Kasumi-1 (cell line): Measurements from ENCODE around the gene PHLPP1.

Experiments
- DNase-seq, 2 experiments: peaks; one replicate each; lab custom pipeline; 2025; lab: John Stamatoyannopoulos, UW

The PHLPP1 gene

DNA sequence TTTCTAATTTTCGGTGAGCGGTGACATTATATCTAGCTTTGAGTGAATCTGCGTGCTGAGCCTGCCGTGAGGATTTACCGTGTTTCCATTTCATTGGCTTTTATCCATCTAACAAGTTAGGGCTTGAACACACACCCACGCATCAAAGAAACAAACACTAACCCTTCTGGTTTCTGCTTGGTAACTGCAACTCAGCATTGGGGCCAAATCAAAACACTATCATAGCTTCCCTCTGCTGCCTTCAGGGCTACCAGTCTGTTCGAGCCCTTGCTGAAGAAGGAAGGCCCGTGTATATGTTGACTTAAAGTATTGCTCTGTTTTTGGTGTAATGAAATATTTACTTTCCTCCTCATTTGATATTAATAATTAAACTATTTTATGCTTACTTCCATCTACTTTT is 227.2 kb downstream of the PHLPP1 start:
- no peak for DNase-seq

GRCh38 chr18:62944454-62944853 is 229.1 kb downstream of the PHLPP1 start:
- DNase-seq, result peak; percentile 49 to 65

GRCh38 chr18:62948788-62949187 is 233.4 kb downstream of the PHLPP1 start:
- no peak for DNase-seq

GRCh38 chr18:62950246-62950645 is 234.9 kb downstream of the PHLPP1 start:
- DNase-seq, result peak; percentile 38 to 64

DNA sequence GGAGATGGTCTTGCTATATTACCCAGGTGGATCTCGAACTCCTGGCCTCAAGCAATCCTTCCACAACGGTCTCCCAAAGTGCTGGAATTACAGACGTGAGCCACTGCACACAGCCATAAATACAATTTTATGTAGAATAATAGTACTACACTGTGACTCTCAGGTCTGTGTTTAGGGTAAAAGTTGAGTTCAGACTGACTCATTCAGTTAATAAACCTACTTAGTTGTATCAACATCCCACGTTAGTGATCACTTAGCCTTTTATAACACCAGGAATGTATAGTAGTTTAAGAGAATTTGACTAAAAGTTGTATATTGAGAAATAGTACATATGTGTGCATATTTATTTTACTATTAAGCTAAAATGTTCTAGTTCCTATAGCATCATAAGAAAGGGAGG is 237.5 kb downstream of the PHLPP1 start:
- DNase-seq, result no peak

DNA sequence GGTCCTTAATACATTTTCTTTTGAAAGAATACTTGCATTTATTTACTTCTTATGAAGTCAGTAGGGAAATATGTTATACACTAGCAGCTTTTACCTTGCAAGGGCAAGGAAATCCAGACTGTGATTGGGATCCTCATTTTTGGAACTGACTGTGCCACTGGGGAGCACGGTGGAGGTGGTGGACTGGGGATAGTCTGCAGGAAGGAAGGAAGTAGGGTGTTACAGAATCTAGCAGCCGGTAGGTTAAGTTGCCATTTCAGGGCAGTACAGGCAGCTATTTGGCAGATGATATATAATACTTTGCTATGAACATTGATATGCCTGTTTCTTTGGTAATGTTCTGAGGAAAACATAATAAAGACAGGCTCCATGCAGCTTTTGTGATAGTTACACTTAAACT is 238.3 kb downstream of the PHLPP1 start:
- peak; percentile 76 to 78 for DNase-seq

DNA sequence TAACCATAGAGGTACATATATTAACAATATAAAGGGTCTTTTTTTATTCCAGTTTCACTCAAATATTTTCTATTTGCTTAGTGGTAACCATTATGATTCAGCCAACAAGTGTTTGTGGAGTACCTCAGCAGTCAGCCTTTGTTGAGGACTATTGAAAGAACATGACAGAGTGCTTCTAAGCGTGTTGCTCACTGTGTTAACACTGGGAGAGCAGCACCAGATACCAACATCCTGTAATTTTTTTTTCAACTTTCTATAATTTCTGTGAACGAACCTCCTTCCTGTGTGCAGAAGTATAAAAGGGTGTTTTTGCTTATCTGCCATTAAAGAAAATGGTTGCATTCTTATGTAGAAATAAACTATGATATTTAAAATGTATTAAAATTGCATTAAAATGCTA is 239.0 kb downstream of the PHLPP1 start:
- no peak for DNase-seq

GRCh38 chr18:62957885-62958472 is 242.6 kb downstream of the PHLPP1 start:
- peak; percentile 28 to 29 for DNase-seq

DNA sequence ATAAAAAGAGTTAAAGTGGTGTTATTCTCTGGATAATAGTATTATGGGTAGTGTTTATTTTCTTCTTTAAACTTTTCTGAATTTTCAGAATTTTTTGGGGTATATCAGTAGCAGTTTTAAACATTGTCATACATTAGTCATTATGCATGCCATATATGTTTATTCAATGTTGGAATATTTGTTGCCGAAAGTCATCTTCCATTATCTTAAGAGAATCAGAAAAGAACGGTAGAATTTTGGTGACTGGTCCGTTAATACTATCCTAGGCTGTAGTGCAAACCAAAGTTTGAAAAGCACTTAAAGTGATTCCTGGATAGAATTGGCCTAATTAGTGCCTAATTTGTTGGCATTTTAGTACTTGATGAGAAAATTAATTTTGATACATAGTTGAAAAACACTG is 244.1 kb downstream of the PHLPP1 start:
- no peak for DNase-seq

- DNase-seq, result no peak
Observed at GRCh38 chr18:62963507-62963906, 248.2 kb downstream of the PHLPP1 start.

GRCh38 chr18:62964432-62964831 is 249.1 kb downstream of the PHLPP1 start:
- no peak for DNase-seq

- DNase-seq, result no peak
Observed at GRCh38 chr18:62967089-62967488, 251.7 kb downstream of the PHLPP1 start.

DNA sequence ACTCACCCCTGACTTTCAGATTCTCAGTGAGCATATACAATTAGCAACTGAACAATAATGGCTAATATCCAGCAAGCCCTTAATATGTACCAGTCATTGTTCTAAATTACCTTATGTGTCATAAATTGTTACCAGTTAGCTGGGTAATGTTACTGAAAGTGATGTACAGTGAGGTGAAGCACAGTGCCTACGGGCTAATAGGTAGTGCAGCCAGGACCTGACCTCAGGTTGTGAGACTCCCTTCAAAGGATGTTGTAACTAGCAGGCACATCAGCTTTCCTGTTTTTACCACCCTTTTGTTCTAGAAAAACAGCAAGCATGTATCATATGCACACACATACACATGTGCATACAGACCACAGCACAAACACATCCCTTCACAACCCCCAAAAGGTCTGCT is 258.3 kb downstream of the PHLPP1 start:
- no peak for DNase-seq

GRCh38 chr18:62974388-62974787 is 259.0 kb downstream of the PHLPP1 start:
- DNase-seq, result no peak

DNA sequence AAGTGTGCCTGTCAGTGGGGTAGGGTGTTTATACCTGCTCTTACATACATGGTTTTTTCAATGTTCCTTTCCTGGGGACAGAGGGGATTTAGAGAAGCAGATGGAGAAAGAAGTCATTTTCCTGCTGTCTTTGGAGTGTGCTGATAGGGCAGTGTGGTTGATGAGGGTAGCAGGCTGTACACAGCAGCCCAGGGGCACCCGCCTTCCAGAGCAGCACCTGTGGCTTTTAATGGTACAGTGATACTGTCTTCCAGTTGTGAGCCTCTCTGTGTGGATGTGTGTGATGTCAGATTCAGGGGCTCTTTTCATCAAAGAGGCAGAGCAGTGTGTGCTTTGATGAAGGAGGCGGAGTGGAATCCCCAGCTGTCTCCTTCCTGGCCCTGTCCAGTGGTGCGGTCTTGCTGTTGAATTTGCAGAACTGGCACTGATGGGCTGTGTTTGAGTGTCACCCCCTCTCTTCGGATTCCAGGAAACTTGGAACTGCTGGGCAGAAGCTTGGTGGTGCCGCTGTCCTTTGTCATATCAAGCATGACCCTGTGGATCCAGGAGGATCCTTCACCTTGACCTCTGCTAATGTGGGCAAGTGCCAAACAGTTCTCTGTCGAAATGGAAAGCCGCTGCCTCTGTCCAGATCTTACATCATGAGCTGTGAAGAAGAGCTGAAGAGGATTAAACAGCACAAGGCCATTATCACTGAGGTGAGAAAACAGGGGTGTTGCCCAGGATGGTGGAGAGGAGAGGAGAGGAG is 259.8 kb downstream of the PHLPP1 start:
- DNase-seq, result no peak

- DNase-seq, result no peak
Observed at GRCh38 chr18:62975785-62976184, 260.4 kb downstream of the PHLPP1 start.

DNA sequence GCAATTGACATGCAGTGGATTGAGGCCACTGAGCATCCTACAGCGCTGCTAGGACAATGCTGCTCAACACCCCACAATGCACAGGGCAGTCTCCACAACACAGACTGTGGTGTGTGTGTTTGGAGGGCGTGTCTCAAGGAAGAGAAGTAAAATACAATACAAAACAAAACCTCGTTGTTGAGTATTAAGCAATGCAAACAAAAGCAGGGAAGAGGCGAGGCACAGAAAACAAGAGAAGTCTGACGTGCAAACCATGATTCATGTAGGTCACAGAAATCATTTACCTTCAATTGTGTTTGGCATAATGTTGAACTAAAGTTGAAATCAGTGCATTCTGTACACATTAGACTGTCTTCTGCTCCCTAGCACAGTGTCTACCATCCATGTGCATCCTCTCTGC is 260.9 kb downstream of the PHLPP1 start:
- no peak for DNase-seq

DNA sequence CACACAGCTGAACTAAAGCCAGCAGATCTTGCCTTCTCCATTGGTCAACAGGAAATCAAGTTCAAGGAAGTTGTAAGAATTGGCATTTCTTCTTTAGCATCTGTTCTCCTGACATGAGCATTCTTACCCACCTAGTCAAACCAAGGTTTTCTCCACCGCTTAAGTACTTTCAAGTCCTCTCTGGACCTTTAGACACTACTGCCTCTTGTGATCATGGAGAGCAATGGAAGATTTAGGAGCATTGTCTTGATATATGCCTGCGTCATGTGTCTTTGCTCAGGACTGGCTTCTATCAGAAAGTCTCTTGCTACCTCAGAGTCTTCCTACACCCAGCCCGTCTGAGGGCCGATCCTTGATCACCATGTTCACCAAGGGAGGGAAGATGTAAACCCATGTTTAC is 262.2 kb downstream of the PHLPP1 start:
- DNase-seq, result no peak

DNA sequence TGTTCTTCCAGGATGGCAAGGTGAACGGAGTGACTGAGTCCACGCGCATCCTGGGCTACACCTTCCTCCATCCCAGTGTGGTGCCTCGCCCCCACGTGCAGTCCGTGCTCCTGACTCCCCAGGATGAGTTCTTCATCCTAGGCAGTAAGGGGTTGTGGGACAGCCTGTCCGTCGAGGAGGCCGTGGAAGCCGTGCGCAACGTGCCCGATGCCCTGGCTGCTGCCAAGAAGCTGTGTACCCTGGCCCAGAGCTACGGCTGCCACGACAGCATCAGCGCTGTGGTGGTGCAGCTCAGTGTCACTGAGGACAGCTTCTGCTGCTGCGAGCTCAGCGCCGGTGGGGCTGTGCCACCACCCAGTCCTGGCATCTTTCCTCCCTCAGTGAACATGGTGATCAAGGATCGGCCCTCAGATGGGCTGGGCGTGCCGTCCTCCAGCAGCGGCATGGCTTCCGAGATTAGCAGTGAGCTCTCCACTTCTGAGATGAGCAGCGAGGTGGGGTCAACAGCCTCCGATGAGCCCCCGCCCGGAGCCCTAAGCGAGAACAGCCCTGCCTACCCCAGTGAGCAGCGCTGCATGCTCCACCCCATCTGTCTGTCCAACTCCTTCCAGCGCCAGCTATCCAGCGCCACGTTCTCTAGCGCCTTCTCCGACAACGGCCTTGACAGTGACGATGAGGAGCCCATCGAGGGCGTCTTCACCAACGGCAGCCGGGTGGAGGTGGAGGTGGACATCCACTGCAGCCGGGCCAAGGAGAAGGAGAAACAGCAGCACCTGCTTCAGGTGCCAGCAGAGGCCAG is 263.1 kb downstream of the PHLPP1 start:
- no peak for DNase-seq

DNA sequence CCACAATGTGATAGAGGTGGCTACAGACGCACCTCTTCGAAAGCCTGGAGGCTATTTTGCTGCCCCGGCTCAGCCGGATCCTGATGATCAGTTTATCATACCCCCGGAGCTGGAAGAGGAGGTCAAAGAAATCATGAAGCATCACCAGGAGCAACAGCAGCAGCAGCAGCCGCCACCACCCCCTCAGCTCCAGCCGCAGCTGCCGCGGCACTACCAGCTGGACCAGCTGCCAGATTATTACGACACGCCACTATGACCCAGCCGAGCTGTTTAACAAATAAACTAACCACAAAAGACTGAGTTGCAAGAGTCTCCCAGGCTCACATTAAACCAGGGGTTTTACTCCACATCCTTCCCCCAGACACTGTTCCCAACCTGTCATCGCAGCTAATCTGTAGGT is 263.8 kb downstream of the PHLPP1 start:
- DNase-seq, result peak; percentile 76 to 83

DNA sequence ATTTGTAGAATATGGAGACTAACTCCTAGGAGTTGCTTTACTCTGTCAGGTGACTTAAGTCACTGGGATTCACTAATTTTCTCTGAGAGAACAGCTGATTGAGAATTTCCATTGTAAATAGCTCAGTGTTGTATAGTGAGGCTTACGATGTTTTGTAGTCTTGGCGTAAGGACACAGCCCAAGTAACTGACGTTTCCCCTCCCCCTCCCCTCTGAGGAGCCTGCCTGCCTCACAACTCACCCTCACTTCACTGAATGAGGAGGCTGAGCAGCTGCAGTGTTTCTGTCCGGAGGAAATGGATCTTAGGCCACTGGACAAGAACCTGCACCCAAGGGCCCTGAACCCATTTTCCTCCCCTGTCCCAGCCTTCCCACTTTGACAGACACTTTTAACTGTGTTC is 264.6 kb downstream of the PHLPP1 start:
- DNase-seq, result no peak

GRCh38 chr18:62981566-62981965 is 266.2 kb downstream of the PHLPP1 start:
- DNase-seq, result no peak

GRCh38 chr18:62982600-62983251 is 267.4 kb downstream of the PHLPP1 start:
- DNase-seq, result peak; percentile 35 to 37
